Small intestine (tissue), 7 donors: ENCODE measurements around the gene DAGLA. TPM values are rescaled to one million over a fixed set of nuclear protein-coding genes. Genes with fewer than 3 reads are reported as not detected.
A peak's percentile ranks its signal among the peaks of the same experiment; 100 is the strongest.

Experiments
- DNase-seq, 2 donors: peaks; one replicate each; pipeline versions ENCODE4 v3.0.0 to v3.0.0-alpha.2; 2013
- FAIRE-seq: peaks from 2 replicates; lab custom pipeline; 2012; peaks lifted over from hg19 to GRCh38; lab: Jason Lieb, UNC
- H3K27ac ChIP-seq, 3 donors: one replicate each; pipeline ENCODE4 v1.5.1; 2013; ENCODE audit warnings: low read length in 2 of 3, mild to moderate bottlenecking in 2 of 3, control low read depth in 1 of 3, inconsistent platforms in 1 of 3, low read depth in 1 of 3, moderate library complexity in 1 of 3
- H3K27me3 ChIP-seq, 3 donors: one replicate each; pipeline ENCODE4 v1.6.1; 2013; ENCODE audit warnings: low read length in 3 of 3, inconsistent platforms in 1 of 3; ENCODE audit not compliant: control insufficient read depth in 3 of 3, insufficient read depth in 3 of 3
- H3K36me3 ChIP-seq, 3 donors: one replicate each; pipeline ENCODE4 v1.6.1; 2013; ENCODE audit warnings: low read length in 3 of 3, inconsistent platforms in 1 of 3, low read depth in 1 of 3, mild to moderate bottlenecking in 1 of 3, moderate library complexity in 1 of 3; ENCODE audit not compliant: control insufficient read depth in 3 of 3, insufficient read depth in 2 of 3
- H3K4me1 ChIP-seq, 3 donors: one replicate each; pipeline ENCODE4 v1.6.1; 2013; ENCODE audit warnings: low read length in 2 of 3, inconsistent platforms in 1 of 3, low read depth in 1 of 3, mild to moderate bottlenecking in 1 of 3, moderate library complexity in 1 of 3; ENCODE audit not compliant: control insufficient read depth in 3 of 3, insufficient read depth in 2 of 3
- H3K4me3 ChIP-seq, 3 donors: one replicate each; pipeline ENCODE4 v1.5.1; 2013; ENCODE audit warnings: low read length in 3 of 3, control low read depth in 1 of 3, inconsistent platforms in 1 of 3, low read depth in 1 of 3, mild to moderate bottlenecking in 1 of 3, moderate library complexity in 1 of 3
- H3K9me3 ChIP-seq, 2 donors: one replicate each; pipeline ENCODE4 v1.6.1; 2013; ENCODE audit warnings: low read depth in 1 of 2, low read length in 1 of 2; ENCODE audit not compliant: control insufficient read depth in 2 of 2, insufficient read depth in 1 of 2
- WGBS, 3 donors: extraction: QIAGEN DNeasy Blood & Tissue Kit; methylation state at CpG; one replicate each; pipeline ENCODE4 v1.1.7; 2013; 5-methylcytosine and 5-hydroxymethylcytosine counted together
- polyA plus RNA-seq, 4 donors: library from polyadenylated mRNA; stranded (reverse) in 3 of 4; unstranded in 1 of 4; fragments of 200-250 nt in 3 of 4; fragments of 120-200 nt in 1 of 4; gene quantifications; one replicate each; pipeline versions ENCODE4 v1.2.1 to v1.2.3, GENCODE V29; 2013
- donor health status: healthy with polysubstance abuse.
- donor health status: control.
- donor health status: control.
- donor health status: Bipolar disorder and iron deficiency.
- donor health status: healthy.

Gene DAGLA
- polyA plus RNA-seq, 4 donors, result 0.22 to 14.9 (median 3.8) TPM

DNA sequence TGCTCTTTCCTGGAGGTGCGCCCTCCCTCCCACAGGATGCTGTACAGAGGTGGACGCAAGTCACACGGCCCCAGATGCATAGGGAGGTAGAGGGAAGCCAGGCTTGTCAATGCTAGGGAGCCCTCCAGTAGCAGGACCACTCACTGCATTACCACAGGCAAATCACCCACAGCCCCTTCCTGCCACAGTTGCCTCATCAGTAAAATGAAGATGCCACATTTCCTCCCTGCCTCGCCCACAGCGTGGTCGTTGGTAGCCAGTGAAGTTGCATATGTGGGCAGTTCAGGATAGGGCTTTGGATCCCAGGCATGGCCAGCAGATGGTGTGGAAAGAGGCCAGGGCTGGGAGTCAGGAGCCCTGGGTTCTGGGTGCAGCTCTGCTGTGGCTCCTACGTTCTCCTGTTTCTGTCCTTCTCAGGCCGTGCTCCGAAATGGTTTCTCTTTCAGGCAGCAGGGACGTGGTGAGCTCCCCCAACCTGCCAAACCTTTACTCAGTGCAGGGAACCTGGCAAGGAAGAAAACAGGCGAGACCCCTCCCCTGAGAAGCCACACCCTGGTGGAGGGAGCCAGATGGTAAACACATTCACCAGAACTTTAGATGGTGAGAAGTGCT is 22.6 kb downstream of the DAGLA start:
- Histone ChIP-seq H3K27me3 (no peaks in the 10 kb centered on the region), H3K4me1 (peaks cover 4 to 43% (median 12%) of the 10 kb centered on the region in 3 donors), H3K4me3 (no peak overlapping the region), H3K36me3 (peaks cover 0 to 70% (median 0%) of the 10 kb centered on the region in 3 donors), H3K27ac (no peak overlapping the region), H3K9me3 (no peaks in the 10 kb centered on the region)
- WGBS, 3 donors, result 69 to 79% (median 69%) methylated on average over 11 of the region's 11 CpGs
- FAIRE-seq, result no peak
- DNase-seq, result no peak

DNA sequence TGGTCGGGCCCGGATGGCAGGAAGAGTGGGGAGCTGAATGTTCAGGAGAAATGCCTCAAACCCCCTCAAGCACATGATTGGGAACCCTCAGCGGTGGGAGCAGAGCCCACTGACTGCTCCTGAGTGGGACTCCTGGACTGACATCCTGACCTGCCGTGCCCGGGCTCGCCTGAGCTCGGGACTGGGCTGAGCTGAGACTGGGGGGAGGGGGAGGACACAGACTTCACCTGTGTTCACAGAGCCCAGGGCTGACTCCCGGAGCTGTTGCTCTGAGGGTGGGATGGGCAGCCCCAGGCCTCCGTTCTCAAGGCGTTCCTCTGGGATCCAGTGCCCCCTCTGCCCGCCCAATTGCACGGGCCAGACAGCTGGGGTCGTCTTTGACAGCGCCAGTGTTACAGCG is 24.6 kb downstream of the DAGLA start:
- peaks cover 0 to 62% (median 0%) of the 10 kb centered on the region in 3 donors for H3K36me3 ChIP-seq
- no peak for DNase-seq
- WGBS, 3 donors, result 80 to 86% (median 81%) methylated on average over 15 of the region's 15 CpGs
- H3K27me3 ChIP-seq, result no peaks in the 10 kb centered on the region
- no peak overlapping the region for H3K27ac ChIP-seq
- no peak for FAIRE-seq
- no peak overlapping the region for H3K4me3 ChIP-seq
- H3K9me3 ChIP-seq, result no peaks in the 10 kb centered on the region
- H3K4me1 ChIP-seq, result peaks cover 0 to 23% (median 2%) of the 10 kb centered on the region in 3 donors

DNA sequence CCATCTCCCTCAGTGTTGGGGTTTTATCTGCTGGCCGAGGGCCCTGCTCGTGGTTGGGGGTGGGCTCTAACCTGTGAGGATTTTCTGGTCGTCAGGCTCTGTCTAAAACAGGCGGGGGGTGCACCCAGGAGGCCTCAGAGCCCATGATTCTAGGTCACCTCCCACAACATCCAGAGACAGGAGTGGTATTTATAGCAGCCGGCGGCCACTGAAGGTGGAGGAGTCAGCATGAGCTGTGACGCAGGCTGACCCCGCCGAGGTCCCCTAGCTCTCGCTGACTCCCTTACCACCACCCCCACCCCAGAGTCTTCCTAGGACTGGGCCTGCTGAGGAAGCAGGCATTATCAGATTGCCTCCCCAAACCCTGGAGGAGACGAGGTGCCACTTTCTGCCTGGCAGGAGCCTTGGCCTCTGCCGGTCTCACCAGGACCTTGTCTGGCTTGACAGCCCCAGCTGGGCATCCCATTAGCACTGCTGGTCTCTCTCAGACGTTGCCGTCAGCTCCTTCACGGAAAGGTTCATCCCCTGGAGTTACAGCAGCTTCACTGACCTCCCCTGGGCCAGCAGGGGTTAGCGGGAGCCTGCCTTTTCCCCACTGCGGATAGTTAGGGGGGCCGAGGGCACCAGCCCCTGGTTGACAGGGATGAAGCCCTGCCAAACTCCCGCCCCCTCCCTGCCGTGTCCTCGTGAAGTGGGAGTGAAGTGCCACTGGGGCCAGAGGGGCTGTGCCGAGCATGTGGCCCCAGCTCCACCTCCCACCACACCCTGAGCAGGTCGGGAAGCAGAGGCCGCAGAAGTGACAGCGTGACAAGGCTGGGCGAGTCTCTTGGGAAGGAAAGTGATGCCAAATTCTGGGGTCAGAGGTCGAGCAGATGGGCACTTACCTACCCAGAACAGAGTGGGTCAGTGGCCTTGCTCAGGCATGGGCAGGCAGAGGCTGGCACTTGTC is 26.5 kb downstream of the DAGLA start:
- no peak overlapping the region for H3K4me3 ChIP-seq
- H3K36me3 ChIP-seq, result peaks cover 0 to 64% (median 0%) of the 10 kb centered on the region in 3 donors
- FAIRE-seq (no peak), DNase-seq (no peak)
- 66 to 80% (median 77%) methylated on average over 27 of the region's 27 CpGs for WGBS, 3 donors
- H3K27me3 ChIP-seq, result no peaks in the 10 kb centered on the region
- H3K9me3 ChIP-seq, result no peaks in the 10 kb centered on the region
- no peak overlapping the region for H3K27ac ChIP-seq
- H3K4me1 ChIP-seq, result peaks cover 0 to 6% (median 0%) of the 10 kb centered on the region in 3 donors

DNA sequence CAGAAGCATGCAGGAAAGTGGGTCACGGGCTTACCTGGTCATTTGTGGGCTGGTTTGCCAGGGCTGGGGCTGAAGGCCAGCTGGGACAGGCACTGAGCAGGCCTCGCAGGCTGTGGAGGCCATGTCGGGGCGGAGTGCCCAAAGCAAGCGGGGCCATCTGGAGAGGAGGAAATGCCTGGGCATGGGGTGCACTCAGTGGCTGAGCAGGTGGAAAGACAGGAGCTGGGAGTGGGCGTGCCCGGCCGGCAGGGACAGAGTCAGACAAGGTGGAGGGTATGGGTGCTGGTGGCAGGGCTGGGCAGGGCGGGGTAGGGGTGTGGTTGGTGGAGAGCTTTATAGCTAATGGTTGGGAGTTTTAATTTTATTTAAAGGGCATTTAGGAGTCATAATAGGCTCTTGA is 27.4 kb downstream of the DAGLA start:
- no peaks in the 10 kb centered on the region for H3K9me3 ChIP-seq
- H3K27me3 ChIP-seq, result no peaks in the 10 kb centered on the region
- H3K4me3 ChIP-seq, result no peak overlapping the region
- H3K4me1 ChIP-seq, result peaks cover 0 to 6% (median 0%) of the 10 kb centered on the region in 3 donors
- H3K36me3 ChIP-seq, result peaks cover 0 to 61% (median 0%) of the 10 kb centered on the region in 3 donors
- DNase-seq, result peak; percentile 56 to 75
- H3K27ac ChIP-seq, result no peak overlapping the region
- FAIRE-seq, result no peak
- 16 to 67% (median 58%) methylated on average over 9 of the region's 9 CpGs for WGBS, 3 donors

DNA sequence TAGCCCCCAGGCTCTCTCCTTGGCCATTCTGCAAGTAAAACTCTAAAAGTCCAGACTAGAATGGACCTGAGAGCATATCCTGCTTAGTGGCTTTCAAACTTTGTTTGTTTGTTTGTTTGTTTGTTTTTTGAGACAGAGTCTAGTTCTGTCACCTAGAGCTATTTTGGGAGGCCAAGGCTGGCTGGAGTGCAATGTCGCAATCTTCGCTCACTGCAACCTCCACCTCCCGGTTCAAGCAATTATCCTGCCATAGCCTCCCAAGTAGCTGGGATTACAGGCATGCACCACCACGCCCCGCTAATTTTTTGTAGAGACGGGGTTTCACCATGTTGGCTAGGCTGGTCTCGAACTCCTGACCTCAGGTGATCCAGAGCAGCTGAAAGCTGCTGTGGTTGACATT is 28.9 kb downstream of the DAGLA start:
- H3K27ac ChIP-seq, result no peak overlapping the region
- DNase-seq, result no peak
- no peak overlapping the region for H3K4me3 ChIP-seq
- FAIRE-seq, result no peak
- H3K9me3 ChIP-seq, result no peaks in the 10 kb centered on the region
- peaks cover 0 to 6% (median 0%) of the 10 kb centered on the region in 3 donors for H3K4me1 ChIP-seq
- H3K36me3 ChIP-seq, result peaks cover 0 to 62% (median 0%) of the 10 kb centered on the region in 3 donors
- no peaks in the 10 kb centered on the region for H3K27me3 ChIP-seq
- WGBS, 3 donors, result 91 to 95% (median 94%) methylated on average over 7 of the region's 7 CpGs

DNA sequence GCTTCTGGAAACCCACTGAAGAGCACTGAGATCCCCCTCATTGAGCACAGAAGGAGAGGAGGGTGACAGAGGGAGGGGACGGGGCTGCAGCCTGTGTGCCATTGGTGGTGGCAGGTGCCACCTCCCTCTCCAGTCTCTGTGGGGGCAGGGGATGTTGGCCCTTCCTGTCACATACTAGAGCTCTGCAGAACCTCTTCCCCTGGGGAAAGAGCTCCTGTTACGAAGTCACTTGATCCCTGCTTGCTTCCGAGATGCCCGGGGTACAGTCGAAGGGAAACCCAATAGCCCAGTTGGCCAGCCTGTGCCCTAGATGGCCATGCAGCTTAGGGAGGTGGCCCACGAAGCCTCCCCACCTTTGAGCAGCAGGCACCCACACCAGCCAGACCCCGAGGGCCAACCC is 29.4 kb downstream of the DAGLA start:
- H3K4me3 ChIP-seq, result no peak overlapping the region
- H3K27me3 ChIP-seq, result no peaks in the 10 kb centered on the region
- peaks cover 0 to 6% (median 0%) of the 10 kb centered on the region in 3 donors for H3K4me1 ChIP-seq
- DNase-seq, result no peak
- no peak overlapping the region for H3K27ac ChIP-seq
- H3K9me3 ChIP-seq, result no peaks in the 10 kb centered on the region
- FAIRE-seq, result no peak
- H3K36me3 ChIP-seq, result peaks cover 0 to 66% (median 0%) of the 10 kb centered on the region in 3 donors
- 80 to 90% (median 81%) methylated on average over 6 to 7 of the region's 7 CpGs for WGBS, 3 donors

DNA sequence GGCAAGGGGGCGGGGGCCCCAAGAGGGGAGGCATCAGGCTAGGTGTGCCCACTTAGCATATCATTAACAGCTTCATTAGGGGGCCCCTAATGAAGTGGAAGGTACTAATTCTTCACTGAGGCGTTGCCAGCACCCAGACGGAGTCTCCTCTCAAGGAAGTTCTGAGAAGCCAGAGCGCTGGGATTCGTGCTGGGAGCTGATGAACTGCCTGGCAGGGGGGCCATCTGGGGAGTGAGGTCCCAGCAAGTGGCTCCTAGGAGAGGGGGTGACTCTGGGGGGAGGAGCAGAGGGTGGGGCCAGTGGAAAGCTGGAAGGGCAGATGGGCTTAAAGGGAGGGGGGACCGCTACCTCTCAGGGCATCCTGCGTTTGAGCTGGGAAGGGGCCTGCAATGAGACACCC is 29.8 kb downstream of the DAGLA start:
- Histone ChIP-seq H3K36me3 (peaks cover 0 to 67% (median 0%) of the 10 kb centered on the region in 3 donors), H3K9me3 (no peaks in the 10 kb centered on the region), H3K4me1 (peaks cover 0 to 6% (median 0%) of the 10 kb centered on the region in 3 donors), H3K27ac (no peak overlapping the region), H3K4me3 (no peak overlapping the region), H3K27me3 (no peaks in the 10 kb centered on the region)
- no peak for FAIRE-seq
- 81 to 89% (median 88%) methylated on average over 7 of the region's 7 CpGs for WGBS, 3 donors
- no peak for DNase-seq

DNA sequence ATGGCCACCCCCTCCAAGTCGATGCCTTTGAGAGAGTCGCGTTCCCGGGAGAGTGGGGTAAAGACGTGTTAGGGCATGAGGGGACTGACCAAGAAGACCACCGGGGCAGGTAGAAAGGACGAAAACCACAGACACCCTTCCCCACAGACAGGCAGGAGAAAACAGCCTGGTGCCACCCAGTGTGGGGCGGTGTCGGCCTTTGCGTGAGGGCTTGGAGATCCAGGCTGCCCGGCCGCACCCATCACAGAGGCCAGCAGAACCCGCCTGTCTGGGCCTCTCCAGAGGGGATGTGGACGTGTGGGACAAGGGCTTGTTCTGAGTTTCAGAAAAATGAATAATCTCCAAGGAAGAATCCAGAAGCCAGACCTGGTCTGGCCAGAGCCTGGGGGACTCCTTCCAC is 30.8 kb downstream of the DAGLA start:
- FAIRE-seq (no peak), DNase-seq (no peak)
- Histone ChIP-seq H3K4me3 (no peak overlapping the region), H3K27ac (peak overlapping the region in 1 of 3 donors; percentile 11), H3K36me3 (peaks cover 0 to 62% (median 0%) of the 10 kb centered on the region in 3 donors), H3K9me3 (no peaks in the 10 kb centered on the region), H3K4me1 (peaks cover 0 to 12% (median 0%) of the 10 kb centered on the region in 3 donors), H3K27me3 (no peaks in the 10 kb centered on the region)
- WGBS, 3 donors, result 85 to 89% (median 88%) methylated on average over 14 of the region's 14 CpGs
